ENCODE measurements around the gene C14orf93. TPM values are rescaled to one million over a fixed set of nuclear protein-coding genes. Genes with fewer than 3 reads are reported as not detected.
A peak's percentile ranks its signal among the peaks of the same experiment; 100 is the strongest.

Gene C14orf93
- total and polyA plus RNA-seq, 2 donors (not counting 1 experiment from before 2014, with no cell fraction given) = 17.9 to 26.8 TPM

DNA sequence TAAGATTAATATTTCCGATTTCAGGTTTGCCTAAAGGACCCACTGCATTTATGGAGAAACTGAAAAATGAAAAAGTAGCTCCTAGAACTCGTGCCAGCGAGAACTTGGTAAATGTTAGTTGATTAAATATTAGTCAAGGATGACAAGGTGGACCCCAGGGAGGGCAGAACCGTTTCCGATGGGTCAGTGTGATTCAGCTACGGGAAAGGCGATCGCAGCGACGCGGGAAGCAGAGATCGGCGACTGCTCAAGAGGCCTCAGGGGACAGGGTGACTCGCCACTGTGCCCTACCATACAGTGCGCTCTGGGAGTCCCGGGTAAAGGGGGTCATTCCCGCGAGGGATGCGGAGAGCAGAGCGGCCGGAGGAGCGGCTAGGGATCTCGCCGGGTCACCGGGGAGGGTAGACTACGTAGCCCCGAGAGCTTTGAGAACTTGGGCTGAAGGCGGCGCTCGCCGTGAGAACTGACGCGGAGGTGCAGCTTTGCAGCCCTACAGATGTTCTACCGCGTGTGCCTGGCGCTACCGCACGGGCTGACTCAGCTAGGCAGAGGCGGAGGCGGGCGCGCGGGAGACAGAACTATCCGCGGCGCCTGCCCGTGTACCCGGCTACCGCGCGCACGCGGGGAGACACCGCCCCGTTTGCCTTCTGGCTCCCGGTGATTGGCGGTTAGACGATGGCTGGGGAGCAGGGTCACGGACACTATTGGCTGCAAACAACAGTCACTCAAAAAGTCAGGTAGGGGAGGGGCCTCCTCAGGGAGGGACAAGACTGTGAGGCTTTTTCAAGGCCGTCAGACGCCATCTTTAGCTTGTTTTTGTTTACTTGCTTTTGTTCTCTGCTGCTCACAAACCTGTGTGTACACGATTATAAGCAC lies 3.2 kb downstream of the C14orf93 start:
- Mint-ChIP-seq H3K9me3 (ENCODE audit: insufficient read depth) (no peaks in the 10 kb centered on the region), H3K4me3 (peak overlapping the region; percentile 99), H3K4me1 (peaks cover 42% of the 10 kb centered on the region), H3K27me3 (no peaks in the 10 kb centered on the region), H3K27ac (peak overlapping the region; percentile 98)
- Histone ChIP-seq H3K27me3 (replicated peaks in 1 of 4; ENCODE audit: control extremely low read depth in 1 of 4, control insufficient read depth in 3 of 4, insufficient read depth in 4 of 4, low read length in 3 of 4) (no peaks in the 10 kb centered on the region), H3K4me2 (replicated peaks; ENCODE audit: low read depth, low read length, poor library complexity, severe bottlenecking) (peak overlapping the region; percentile 84), H2AFZ (ENCODE audit: insufficient read depth, low read depth, low read length, poor library complexity, severe bottlenecking) (peak overlapping the region; percentile 95), H3K36me3 (replicated peaks in 1 of 2; ENCODE audit: control extremely low read depth in 1 of 2, control insufficient read depth in 1 of 2, extremely low read depth in 1 of 2, insufficient read depth in 2 of 2, low read length in 1 of 2) (no peaks in the 10 kb centered on the region), H3K4me1 (ENCODE audit: control insufficient read depth in 2 of 2, insufficient read depth in 2 of 2, low read length in 2 of 2) (peaks cover 24 to 32% of the 10 kb centered on the region in 2 donors), H4K20me1 (ENCODE audit: control insufficient read depth, insufficient read depth, low read length, poor library complexity, severe bottlenecking) (no peaks in the 10 kb centered on the region), H3K9me3 (ENCODE audit: control extremely low read depth in 1 of 3, control insufficient read depth in 2 of 3, insufficient read depth in 1 of 3, low read length in 2 of 3) (no peaks in the 10 kb centered on the region), H3K27ac (ENCODE audit: low read length in 2 of 2) (peak overlapping the region; percentile 75 to 88), H3K9ac (ENCODE audit: low read length) (peak overlapping the region; percentile 81), H3K79me2 (ENCODE audit: control insufficient read depth, insufficient read depth, low read length) (peaks cover 7% of the 10 kb centered on the region), H3K4me3 (ENCODE audit: control extremely low read depth in 1 of 5, extremely low read depth in 1 of 5, insufficient read depth in 1 of 5, low read depth in 2 of 5, low read length in 4 of 5) (peak overlapping the region; percentile 70 to 95 (median 85))
- DNase-seq (peak; percentile 98), ATAC-seq (ENCODE audit: low read depth) (peak; percentile 91)
- CTCF ChIA-PET = interaction anchor here (0.6 to 6.7 kb wide), 29 partner anchors 10 to 437 kb away, joined by 3 to 89 read pairs (median 5); partner anchors contain the start of genes AJUBA, CDH24, DAD1 and HAUS4
- under 1% methylated on average over 62 of the region's 62 CpGs for whole genome bisulfite sequencing (ENCODE audit: insufficient coverage)
- no peak for TF ChIP-seq EZH2 (IDR thresholded peaks at IDR 0.05; ENCODE audit: borderline replicate concordance, insufficient read depth, low read depth, low read length, poor library complexity, severe bottlenecking)
- no peak for TF ChIP-seq CTCF (IDR thresholded peaks at IDR 0.05)
- POLR2A ChIA-PET = interaction anchor here (0.6 to 2.2 kb wide), 9 partner anchors 11 to 184 kb away, joined by 3 to 20 read pairs (median 6); partner anchors contain the start of genes ACIN1, C14orf119, PRMT5 and PSMB5
- intact Hi-C loops (cut with micrococcal nuclease) = loop anchor here (1.0 to 10.0 kb wide), 8 partner anchors 20 to 417 kb away; partner anchors contain the start of genes ACIN1, BCL2L2, C14orf119 and CDH24
